Activated CD8-positive, alpha-beta memory T cell treated with anti-CD3 and anti-CD28 coated beads for 24 hours (primary cell): Measurements from ENCODE around the gene ECSCR.

Experiments used
- DNase-seq: peaks from one replicate; pipeline ENCODE4 v3.0.0-alpha.2; 2020

The ECSCR gene

DNA sequence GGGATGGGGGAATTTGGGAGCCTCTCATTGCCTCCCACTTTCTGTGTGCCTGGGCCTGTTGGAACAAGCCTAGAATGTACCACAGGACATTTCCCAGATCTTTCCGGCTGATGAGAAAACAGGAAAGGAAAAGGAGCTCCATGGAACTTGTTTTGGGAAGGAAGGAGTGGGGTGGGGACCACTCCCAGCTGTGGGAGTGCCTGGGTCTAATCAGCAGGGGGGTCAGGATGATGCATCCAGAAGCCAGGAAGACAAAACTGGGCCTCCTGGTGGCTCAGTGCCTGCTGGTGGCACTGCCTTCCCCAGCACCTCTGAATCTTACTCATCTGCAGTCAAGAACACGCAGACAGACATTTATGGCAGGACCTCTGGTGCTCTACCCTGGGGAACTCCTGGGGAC, 11.0 kb upstream of the ECSCR start:
- DNase-seq, result no peak

DNA sequence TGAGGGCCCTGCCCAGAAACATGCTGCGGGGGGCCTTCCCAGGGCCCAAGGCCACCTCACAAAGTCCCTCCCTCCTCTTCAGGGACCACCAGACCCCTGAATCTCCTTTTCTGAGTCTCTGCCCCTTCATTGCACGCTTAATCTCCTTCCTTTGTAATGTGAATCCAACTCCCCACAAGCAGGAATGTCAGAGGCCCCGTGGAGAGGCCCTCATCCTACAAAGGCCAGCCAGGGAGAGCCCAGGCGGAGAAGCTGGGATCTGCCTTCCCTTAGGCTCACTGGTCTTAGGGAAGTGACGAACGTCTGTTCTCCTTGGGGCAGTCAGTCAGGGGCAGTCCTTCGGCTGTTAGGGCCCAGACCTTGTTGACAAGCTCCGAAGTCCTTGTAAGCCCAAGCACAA, 10.6 kb upstream of the ECSCR start:
- DNase-seq, result no peak

DNA sequence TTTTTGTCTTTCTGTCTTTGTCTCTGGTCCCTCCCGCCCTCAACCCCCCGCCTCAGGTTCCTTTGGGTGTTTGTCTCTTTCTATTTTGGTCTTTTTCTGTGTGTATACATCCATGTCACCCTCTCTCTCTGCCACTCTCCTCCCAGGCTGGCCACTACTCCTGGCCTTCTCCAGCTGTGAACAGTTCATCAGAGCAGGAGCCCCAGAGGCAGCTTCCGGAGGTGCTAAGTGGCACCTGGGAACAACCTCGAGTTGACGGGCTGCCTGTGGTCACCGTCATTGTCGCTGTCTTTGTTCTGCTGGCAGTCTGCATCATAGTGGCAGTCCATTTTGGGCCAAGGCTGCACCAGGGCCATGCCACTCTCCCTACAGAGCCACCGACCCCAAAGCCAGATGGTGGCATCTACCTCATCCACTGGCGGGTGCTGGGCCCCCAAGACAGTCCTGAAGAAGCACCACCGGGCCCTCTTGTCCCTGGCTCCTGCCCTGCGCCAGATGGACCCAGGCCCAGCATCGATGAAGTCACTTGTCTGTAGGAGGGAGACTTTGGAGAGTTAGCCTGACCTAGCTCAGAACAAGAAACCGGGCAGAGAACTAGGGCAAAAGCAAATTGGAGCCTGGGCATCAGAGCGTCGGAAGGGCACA, 10.0 kb upstream of the ECSCR start:
- DNase-seq, result peak; percentile 61

DNA sequence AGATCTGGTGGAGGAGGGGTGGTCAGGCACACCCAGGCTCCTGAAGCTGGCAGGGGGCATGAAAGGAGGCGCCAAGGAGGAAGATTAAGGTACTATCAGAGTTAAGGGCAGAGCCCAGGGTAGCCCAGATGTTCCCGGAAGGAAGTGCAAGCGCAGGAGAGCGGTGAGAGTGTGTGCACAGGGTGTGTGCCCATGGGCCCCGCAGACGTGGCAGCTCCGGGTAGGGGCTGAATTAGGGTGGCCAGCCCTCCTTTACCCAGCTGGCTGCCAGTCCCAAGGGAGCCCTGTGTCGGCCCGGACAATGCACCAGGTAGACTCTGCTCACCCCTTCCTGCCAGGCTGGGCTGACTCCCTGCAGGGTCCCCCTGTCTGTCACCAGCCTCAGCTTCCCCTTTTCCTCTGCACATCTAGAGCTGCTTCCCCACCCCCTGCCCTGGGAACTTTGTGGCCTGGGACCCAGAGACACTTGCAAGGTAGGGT, 8.3 kb upstream of the ECSCR start, which contains the start of gene SMIM33:
SMIM33 (plus strand) TSS at position 184 of the 480 bp plus-strand sequence; CDS start at position 302, 118 bp downstream.
- peak; percentile 80 for DNase-seq

DNA sequence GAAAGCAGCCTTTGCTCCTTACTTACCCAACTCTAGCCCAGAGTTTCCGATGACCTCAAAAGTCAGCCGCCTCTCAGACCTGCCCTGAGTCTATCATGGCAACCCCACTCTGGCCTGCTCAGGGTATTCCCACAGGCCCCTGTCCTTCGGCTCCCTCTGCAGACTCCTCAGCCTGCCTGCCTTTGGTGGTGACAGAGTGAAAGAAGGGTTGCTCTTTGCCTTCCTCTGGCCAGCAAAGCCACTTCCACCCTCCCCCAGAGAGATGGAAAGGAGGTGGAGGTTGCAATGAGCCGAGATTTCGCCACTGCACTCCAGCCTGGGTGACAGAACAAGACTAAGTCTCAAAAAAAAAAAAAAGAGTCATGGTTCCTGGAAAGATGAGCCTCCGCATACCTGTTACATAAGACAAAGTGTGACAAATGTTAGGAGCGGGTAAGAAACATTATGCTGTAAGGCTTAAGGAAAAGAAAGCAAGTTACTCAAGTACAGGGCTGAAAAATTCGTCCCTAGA, 5.9 kb upstream of the ECSCR start:
- DNase-seq, result no peak

DNA sequence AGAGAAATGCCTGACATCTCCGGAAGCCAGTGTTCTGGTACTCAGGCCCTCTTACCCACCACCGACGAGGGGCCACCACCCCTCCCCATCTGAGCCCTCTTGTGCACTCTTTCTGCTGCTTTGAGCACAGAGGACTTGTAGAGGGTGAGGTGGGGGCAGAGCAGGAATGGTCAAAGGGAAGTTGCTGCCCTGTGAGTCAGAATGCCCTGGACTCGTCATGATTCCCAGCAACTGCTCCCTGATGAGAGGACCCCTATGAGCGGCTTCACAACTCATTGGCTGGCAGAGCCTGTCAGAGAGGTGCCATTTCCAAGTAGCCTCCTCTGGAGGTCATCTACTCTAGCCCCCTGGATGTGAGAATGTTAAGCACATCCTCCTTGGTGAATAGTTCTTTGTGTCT, 845 bp downstream of the ECSCR start:
- DNase-seq, result no peak

DNA sequence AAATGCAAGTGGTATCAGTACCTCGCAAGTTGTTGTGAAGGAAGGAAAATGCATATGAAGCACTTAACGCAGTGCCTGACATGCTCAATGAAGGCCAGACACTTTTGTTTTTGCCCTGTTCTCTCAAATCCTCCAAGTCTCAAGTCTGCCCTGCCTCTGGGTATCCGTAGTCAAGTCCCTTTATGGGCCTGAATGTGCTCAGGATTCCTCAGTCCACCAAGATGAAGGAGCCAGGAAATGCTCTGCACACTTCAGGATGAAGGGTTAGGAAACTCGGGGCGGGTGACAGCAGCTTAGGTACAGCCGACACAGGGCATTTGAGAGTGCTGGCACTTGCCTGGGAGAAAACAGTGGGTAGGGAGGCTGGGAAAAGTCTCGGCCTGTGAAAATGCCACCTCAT, 1.4 kb downstream of the ECSCR start:
- DNase-seq, result no peak

DNA sequence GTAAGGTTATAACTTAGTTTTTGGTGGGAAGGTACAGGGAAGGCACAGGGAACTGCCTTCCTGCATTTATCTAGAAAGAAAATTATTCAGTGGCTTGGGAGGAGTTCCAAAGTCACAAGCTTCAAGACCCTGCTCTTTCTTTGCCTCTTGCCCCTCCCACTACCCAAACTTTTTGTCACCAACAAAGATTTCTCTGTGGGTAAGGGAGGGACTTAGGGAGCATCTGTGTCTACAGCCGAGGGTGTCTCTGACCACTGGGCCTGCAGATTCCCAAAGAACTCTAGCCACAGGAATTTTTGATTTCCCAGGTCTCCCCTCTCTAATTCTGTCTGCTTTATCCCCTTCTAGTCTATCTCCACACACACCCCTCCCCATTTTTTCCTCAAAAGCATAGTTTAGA, 2.1 kb downstream of the ECSCR start:
- DNase-seq, result no peak

DNA sequence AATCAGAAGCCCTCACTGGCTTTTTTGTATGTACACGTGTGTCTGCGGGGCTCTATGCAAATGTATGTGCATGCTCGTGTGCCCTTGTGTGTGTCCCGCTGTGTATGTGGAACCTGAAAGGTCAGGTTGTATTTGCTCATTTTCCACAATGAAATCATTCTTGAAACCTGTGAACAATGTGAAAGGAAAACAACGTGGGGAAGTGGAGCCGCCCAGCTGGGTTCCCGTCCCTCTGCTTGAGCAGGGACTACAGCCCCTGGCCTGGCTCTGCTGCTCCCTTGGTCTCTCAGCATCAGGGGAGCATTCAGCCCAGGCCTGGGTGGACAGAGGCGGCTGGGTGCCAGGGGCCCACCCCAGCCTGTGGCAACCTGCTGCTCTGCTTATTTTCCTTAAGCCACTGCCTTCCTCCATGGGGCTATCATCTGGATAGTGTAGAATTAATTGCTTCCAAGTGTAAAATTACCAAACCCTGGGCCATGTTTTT, 3.0 kb downstream of the ECSCR start:
- DNase-seq, result no peak

DNA sequence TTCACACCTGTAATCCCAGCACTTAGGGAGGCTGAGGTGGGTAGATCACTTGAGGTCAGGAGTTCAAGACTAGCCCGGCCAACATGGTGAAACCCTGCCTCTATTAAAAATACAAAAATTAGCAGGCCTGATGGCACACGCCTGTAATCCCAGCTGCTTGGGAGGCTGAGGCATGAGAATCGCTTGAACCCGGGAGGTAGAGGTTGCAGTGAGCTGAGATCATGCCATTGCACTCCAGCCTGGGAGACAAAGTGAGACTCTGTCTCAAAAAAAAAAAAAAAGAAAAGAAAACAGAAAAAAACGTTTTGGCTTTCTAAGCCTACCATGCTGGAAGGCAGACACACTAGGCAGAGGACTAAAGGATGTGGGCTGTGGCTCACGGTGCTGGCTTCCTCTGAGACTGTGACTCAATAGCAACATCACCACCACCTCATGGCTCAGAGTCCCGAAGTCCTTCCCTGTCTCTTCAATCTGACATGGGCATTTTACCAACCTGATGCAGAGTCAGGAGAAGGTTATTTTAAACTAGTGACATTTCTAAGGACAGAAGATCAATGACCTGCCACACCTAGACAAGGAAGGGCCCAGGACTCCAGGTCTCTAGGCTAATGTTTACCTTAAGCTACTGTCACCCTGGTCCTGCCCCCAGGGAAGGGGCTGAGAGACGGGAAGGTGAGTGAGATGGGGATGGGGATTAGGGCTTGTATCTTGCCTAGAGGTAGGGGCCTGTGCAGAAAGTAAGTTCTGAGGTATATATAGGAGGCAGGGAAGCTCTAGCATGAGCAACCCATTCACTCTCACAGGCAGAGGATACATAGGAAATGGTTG, 3.7 kb downstream of the ECSCR start:
- peak; percentile 79 for DNase-seq

DNA sequence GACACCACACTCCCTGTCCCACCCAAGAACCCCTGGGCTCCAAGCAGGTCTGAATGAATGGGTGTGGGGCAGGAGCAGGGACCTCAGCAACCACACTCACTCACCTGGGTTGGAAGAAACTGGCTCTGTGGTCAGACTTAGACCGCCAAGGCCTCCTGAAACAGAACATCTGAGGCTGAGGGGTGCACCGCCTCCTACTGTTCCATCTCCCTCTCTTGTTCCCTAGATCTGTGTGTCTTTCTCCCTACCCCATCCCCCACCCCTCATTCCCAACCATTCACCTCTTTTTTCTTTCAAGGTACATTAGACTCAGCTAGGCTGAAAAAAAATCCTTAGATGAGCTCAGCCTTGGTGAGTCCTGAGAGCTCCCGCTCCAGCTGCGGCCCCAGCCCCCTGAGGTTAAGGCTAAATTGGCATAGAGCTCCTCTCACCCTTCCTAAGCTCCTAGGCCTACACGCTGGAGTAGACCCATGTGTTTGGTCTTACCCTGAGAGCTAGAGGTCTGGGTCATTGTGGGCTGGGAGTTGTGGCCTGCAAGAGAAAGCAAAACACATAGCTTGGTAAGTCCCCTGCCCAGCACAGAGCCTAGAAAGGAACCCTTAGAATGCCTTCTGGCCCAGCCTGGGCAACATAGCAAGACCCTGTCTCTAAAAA, 4.8 kb downstream of the ECSCR start:
- DNase-seq, result no peak

DNA sequence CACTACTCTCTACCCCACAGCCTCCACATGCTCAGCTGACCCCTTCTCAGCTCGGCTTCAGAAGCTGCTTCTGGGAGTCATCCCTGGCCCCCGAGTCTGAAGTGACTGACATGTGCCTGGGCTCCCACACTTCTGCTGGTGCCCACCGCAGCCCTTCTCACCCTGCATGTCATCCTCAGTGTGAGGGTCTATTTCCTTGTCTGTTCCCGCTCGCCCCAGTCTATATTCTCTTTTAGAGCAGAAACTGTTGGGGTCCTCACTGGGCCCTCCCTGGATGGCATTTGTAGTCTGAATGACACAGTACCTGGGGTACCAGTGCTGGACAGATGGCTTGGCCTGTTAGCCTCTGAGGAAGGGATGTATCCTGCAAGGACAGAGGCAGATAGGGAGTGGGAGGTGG, 5.3 kb downstream of the ECSCR start:
- DNase-seq, result no peak

DNA sequence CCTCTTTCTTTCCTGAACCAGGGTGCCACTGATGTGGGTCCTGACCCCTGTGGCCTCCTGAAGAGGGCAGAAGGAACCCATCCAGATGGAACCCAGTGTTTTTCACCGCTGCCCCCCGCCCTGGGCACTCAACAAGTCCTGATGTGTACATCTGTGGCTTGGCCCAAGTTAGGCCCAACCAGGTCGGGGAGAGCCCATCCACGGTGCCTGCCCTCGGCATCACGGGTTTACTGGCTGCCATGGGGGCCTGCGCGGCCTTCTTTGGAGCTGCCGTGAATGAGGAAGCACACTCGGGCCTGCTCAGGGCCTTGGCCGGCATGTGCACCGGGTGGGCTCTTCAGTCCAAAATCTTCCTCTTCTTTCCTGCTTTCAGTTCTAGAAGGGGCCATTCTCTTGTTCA, 5.8 kb downstream of the ECSCR start:
- DNase-seq, result no peak

DNA sequence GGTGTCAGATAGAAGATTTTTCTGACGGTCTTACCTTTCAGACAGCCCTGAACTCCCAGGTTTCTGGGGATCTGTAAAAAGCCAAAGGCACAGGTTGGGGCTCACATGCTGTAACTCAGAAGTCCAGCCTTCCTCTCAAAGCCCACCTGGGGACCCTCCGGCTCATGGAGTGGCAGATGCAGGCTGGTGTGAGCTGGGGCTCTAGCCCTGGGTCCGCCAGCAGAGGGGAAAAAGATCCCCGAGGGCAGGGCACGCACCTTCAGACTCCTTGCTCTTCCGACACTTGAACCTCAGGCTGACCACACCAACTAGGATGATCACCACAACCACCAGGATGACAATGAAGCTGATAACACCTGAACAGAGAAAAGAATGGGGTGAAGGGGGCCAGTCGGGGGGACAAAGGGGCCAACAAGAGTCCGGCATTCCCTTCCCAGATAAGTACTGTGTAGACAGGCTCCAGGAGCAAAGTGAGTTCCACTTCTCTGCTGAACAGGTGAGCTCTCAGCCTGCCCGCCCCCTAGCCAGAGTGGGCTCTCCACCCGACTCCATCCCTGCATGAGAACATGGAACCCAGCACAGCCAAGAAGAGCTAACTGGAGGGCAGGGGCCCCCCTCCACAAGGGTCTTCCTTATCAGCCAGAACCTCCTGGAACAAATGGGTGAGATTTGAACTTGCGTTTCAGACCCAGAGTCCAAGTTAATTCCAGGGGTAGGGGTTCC, 7.8 kb downstream of the ECSCR start:
- no peak for DNase-seq

DNA sequence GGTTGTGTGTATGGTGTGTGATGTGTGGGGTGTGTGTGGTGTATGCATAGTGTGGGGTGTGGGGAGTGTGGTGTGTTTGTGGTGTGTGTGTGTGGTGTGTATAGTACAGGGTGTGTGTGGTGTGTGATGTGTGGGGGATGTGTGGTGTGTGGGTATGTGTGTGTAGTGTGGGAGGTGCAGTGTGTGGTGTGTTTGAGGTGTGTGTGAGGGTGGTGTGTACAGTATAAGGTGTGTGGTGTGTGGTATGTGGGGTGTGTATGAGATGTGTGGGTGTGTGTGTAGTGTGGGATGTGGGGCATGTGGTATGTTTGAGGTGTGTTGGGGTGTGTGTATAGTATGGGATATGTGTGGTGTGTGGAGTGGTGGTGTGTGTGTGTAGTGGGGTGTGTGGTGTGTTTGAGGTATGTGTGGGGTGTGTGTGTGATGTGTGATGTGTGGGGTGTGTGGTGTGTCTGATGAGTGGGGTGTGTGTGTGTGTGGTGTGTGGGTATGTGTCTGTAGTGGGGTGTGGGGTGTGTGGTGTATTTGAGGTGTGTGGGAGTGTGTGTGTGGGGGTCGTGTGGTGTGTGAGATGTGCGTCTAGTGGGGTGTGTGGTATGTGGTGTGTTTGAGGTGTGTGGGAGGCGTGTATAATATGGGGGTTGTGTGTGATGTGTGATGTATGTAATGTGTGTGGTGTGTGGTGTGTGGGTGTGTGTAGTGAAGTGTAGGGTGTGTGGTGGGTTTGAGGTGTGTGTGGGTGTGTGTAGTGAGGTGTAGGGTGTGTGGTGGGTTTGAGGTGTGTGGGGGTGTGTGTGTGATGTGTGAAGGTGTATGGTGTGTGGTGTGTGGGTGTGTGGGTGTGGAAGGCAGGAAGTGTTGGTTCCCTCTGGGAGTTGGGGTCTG, 8.6 kb downstream of the ECSCR start:
- no peak for DNase-seq

DNA sequence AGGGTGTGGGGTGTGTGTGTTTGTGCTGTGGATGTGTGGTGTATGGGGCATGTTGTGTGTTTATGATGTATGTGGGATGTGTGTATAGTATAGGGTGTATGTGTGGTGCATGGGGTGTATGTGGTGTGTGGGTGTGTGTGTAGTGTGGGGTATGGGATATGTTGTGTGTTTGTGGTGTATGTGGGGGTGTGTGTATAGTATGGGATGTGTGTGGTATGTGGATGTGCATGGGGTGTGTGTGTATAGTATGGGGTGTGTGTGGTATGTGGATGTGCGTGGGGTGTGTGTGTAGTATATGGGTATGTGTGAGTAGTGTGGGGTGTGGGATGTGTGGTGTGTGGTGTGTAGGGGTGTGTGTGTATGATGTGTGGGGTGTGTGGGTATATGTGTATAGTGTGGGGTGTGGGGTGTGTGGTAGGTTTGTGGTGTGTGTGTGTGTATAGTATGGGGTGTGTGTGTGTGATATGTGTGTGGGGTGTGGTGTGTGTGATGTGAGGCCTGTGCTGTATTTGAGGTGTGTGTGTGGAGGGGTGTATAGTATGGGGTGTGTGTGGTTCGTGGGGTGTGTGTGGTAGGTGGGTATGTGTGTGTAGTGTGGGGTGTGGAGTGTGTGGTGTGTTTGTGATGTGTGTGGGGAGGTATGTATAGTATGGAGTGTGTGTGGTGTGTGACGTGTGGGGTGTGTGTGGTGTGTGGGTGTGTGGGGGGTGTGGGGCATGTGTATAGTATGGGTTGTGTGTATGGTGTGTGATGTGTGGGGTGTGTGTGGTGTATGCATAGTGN, 10.5 kb downstream of the ECSCR start:
- peak; percentile 54 for DNase-seq

DNA sequence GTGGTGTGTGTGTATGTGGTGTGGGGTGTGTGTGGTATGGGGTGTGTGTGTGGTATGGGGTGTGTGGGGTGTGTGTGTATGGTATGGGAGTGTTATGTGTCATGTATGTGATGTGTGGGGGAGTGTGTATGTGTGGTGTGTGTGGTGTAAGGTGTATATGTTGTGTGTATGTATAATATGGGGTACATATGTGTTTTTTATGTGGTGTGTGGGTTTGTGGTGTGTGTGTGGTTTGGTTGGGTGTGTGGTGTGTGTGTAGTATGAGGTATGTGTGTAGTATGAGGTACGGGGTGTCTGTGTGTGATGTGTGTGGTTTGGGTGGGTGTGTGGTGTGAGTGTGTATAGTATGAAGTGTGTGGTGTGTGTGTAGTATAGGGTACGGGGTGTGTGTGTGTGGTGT, 11.4 kb downstream of the ECSCR start:
- peak; percentile 54 for DNase-seq

DNA sequence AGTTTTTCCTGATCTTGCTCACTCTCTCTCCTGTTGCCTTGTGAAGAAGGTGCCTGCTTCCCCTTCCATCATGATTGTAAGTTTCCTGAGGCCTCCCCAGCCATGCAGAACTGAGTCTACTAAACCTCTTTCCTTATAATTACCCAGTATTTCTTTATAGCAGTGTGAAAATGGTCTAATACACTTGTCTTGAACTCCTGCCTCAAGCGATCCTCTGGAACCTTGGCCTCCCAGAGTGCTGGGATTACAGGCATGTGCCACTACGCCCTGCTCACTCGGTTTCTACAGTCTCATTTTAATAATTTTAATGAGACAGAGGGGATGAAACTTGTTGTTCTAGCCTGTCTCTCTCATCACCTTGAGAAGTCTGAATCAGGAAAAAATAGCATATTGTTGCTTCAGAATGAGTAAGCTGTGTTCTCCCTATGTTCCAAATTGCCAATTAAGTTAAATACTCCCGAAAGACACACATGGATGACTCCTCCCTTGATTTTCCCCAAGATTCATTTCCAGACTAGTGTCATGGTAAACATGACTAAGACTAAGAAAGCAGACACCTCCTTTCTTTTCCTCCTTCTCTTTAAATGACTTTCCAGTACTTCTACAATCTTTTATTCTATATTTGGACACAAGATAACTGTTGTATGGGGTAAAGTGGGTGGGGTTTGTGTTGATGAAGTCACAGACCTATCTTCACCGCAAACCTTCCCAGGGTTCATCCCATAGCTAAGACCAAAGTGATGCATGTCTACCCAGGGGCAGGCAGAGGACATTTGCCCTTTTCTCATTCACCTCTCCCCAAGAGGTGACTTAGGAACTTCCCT, 15.4 kb downstream of the ECSCR start:
- peak; percentile 61 for DNase-seq

DNA sequence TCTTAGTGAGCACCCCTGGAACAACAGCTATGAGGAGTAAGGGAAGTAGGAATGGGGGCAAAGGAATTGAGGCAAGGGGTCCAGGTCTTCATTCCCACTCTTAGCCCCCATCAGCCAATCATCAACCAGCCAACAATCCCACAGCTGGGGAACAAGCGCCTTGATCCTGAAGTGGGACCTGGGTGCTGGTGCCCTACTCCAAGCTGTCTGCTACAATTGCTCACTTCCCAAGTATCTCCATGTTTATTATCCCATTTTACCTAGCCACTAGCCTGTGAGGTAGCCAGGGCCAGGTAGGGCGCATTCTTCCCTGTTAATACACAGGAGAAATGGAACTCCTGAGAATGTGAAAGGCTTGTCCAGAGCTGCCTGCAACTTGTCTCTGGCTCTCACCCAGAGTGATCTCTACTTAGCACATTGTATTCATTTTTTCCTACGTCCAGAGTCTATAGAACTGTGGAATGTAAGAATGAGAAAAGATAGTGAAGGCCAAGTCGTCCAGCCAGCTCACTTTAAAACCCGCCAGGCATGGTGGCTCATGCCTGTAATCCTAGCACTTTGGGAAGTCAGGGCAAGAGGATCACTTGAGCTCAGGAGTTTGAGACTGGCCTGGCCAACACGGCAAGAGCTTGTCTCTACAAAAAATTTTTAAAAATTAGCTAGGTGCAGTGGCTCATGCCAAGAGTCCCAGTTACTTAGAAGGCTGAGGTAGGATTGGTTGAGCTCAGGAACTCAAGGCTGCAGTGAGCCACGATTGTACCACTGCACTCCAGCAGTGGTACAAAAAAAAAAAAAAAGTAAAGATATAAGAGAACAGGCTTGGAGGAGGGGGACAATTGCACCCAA, 17.0 kb downstream of the ECSCR start:
- no peak for DNase-seq
